Glomerular endothelial cell (primary cell): ENCODE results near the gene KCTD15. TPM values are rescaled to one million over a fixed set of nuclear protein-coding genes. Genes with fewer than 3 reads are reported as not detected.

Source experiments
- DNase-seq: peaks from one replicate; pipeline ENCODE4 v3.0.0-alpha.2; 2011; ENCODE audit warnings: low read depth, low spot score; ENCODE audit errors: extremely low read depth
- total RNA-seq: library from RNA; depleted of rRNA; stranded (reverse); fragments of >200 nt; gene quantifications from 2 replicates; pipeline ENCODE4 v1.2.3, GENCODE V29; 2015

The KCTD15 gene
- total RNA-seq, 1 donor from 2014 or later, result 72.3 TPM

GRCh38 chr19:33795370-33796163 lies 1.1 kb upstream of the KCTD15 start:
- no peak for DNase-seq

DNA sequence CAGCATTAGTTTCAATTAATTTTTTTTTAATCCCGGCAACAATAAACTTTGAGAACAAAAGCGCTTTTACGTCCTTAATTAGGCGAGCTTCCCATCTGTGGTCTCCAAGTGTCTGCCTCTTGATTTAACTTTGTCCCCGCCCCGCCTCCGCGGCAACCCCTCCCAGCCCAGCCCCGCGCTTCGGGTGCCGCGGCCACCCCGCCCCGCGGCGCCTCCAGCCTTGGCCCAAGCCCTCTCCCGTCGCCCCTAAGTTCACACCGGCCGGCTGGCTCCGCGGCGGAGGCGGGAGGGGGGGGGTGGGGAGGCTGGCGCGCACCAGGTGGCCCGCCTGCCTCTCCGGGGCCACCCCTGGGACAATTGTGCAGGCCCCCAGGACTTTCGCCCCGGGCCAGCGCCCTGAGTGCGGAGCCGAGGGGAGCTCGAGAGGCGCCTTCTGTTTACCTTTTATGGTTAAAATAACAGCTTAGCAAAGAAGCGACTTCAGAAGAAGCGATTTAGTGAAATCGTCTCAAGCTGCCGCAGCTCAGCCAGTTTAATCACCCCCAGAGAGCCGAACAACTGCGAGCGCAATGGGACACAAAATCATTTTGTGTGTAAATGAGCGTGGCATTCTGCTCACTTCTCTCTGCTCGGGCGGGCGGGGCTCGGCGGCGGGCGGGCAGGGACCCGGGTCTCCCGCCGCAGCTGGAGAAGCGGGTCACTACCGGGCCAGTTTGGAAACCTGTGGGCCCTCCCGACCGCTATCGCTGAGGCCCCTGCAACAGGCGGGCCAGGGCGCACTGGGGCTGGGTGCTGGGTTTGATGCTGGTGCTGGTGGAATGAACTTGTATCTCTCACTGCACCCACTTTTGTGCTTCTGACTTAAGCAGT lies 1.4 kb downstream of the KCTD15 start:
- no peak for DNase-seq

GRCh38 chr19:33798681-33799111 lies 2.0 kb downstream of the KCTD15 start:
- DNase-seq, result no peak

- no peak for DNase-seq
Observed at GRCh38 chr19:33799476-33799875, 2.8 kb downstream of the KCTD15 start.

DNA sequence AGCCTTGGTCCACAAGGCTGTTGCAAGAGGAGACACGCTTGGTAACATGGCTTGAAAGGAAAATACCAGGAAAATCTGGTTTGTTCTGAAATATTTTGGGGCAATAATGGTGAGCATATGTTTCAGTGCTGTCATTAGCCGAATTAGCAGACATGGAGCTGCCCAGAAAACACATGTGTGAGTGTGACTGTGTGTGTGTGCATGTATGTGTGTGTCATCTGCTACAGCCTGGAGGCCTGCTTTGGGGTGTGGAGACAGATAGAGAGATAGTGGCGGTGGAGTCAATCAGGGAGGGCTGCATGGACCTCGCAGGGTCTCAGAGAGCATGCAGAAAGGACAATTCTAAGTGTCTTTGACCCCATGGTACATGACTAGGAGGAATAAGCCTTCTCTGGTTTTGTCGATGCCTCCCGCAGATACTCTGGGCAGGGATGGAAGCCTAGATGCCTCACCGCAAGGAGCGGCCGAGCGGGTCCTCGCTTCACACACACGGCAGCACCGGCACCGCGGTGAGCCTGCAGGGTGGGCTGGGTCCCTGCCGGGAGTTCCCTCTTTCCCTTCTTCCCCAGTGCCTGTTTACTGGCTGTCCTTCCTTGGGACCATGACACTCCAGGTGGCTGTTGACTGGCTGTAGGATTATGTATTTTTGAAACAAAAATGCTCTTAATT lies 3.5 kb downstream of the KCTD15 start:
- no peak for DNase-seq

DNA sequence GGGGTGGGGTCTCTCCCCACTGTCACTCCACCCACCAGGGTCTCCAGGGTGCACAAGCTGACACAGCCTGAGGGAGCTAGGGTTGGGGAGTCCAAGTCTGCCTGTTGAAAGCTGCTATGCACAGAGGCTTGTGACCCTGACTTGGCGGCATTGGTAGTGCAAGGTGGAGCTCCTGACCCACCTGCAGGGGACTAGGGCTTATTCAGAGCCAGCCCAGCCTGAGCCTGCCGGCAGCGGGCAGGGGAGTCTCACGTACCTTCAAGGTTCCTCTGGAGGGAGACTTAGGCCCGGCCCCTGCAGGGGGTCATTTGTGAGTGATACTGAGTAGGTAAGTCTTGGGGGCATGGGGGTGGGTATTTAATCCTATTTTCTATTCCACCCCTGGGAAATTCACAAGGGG lies 4.7 kb downstream of the KCTD15 start:
- DNase-seq, result no peak

- DNase-seq, result no peak
Observed at GRCh38 chr19:33802001-33802400, 5.3 kb downstream of the KCTD15 start.

GRCh38 chr19:33802801-33803200 lies 6.1 kb downstream of the KCTD15 start:
- DNase-seq, result no peak

DNA sequence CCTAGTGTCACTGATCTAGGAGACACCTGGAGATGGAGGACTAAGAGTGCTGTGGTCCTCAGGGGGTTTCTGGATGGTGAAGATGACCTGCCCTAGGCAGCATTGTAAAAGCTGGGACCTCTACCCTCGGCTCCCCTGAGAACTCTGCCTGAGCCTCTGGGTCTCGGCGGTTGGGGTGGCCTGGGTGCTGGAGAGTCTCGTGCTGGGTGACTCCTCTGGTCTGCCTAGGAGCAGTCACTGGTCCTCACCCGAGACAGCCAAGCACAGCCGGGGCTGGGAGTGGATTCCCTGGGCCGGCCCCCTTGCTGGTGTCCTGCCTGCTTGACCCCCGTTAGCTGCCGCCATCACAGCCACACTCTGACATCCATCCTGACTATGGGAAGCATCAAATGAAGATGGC lies 6.7 kb downstream of the KCTD15 start:
- DNase-seq, result no peak

- DNase-seq, result no peak
Observed at GRCh38 chr19:33804021-33804799, 7.5 kb downstream of the KCTD15 start.

DNA sequence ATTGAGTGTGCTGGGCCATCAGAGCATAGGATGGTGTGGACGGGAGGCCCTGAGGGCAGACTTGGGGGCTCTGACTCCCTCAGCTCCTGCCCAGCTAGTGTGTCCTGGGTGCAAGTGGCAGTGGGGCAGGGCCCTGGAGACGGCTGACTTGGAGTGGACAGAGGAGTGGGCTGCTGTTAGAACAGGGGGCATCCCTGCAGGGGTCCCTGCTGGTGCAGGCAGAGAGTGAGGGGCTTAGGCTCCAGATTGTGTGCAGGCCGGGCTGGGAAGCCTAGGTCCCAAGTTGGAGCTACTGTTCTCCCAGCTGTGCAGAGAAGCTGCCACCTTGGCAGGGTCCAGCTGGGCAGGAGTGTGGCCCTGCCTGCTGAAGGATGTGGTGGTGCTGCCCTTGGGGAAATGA lies 8.6 kb downstream of the KCTD15 start:
- no peak for DNase-seq

DNA sequence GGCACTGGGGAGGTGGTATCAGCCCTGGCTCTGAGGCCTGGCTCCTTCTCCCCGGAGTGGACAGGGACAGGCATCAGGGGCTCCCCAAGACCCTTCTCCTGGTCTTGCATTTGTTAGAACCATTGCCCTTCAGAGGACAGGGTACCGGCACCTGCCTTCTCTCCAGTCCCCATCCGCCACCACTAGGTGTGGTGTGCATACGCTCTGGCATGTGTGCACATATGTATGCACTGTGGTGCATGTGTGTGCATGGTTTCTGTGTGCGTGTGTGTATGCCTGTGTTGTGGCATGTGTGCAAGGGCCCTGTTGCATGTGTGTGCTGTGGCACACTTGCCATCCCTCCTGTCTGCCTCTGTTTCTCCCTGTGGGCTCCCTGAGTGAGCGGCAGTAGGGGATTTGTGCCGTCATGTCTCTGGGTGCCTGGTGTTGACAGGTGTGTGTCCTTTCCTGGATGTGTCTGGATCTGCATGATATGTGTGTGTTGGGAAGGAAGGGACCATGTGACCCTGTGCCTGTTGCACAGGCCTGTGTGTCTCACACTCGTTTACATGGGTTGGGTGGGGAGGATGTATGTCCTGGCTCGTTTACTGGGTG lies 9.3 kb downstream of the KCTD15 start:
- no peak for DNase-seq

GRCh38 chr19:33806434-33806881 lies 9.8 kb downstream of the KCTD15 start:
- no peak for DNase-seq

DNA sequence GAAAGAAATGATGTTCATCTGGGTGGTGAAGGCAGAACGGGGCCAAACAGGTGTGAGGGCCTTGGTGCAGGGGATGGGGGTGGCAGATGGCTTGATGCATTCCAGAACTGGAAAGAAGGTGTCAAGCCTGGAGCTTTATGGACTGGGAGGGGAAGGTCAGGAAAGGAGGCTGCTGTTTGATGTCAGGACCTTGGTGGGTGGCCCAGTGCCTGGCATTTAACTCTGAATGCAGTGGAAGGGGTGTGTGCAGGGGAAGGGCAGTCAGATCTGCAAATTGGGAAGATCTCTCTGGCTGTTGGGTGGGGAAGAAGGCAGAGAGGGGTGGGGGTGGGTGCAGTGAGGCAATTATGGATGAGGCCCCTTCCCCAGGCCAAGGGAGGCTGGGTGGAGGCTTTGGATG lies 11.7 kb downstream of the KCTD15 start:
- DNase-seq, result no peak

GRCh38 chr19:33809960-33810359 lies 13.3 kb downstream of the KCTD15 start:
- no peak for DNase-seq

- no peak for DNase-seq
Observed at GRCh38 chr19:33810821-33811220, 14.2 kb downstream of the KCTD15 start.

GRCh38 chr19:33811246-33811645 lies 14.6 kb downstream of the KCTD15 start:
- no peak for DNase-seq

DNA sequence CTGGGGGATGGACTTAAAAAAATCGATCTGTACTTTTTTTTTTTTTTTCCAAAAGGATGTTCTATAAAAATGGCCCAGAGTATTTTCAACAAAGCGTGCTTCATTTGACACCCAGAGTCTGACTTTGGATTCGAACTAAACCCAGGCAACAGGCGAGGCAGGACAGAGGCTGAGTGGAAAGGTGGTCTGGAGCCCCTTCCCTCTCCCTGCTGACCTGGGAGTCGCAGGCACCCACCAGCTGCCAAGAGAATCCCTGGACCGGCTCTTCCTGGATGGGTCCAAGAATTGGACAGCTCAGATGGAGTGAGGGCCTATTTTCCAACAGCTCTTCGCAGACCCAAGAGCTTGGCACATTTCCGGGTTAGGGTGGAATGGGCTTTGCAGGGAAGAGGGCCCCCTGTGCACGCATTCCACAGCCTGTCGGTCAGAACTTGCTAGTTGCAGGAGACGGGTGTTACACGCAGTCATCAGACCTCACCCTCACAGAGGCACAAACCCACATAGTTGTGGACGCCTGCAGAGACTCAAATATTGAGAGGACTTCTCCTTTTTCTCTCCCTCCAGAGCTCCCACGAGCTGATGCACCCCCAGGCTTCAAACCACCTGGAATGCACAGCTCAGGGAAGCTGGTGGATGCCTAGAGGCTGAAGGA lies 15.2 kb downstream of the KCTD15 start:
- no peak for DNase-seq
